GM21447 (cell line): ENCODE measurements around the gene IMPDH1.

Experiments used
- ATAC-seq: cut with Tn5 transposase; IDR thresholded peaks from one replicate; pipeline ENCODE4 v1.9.1; 2021; ENCODE audit not compliant: unreplicated experiment

IMPDH1 gene

GRCh38 chr7:128405471-128406313 is 4.1 kb downstream of the IMPDH1 start:
- no peak for ATAC-seq

DNA sequence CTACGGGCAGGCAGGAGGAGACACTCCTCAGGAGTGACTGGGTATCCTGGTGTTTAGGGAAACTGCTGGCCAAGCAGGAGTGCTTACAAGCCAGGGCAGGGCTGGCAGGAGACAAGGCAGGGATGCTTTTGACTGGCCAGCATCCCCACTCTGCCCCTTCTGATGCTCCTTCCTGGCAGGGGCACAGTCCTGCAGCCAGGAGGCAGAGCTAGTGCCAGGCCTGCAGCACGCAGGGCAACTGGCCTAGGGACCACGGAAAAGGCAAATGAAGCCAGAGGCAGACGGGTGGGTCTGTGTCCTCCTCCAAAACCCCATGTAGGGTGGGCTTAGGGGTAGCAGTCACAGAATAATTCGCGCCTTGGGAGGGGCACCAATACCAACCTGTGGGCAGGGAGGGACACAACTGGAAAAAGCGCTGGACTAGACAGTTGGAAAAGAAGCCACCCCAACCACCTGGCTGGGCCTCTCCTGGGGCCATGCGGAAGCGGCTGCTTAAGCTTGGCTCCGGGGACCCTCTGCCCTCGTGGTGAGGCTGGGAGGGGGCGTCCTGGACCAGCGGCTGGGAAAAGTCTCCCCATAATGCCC is 4.8 kb downstream of the IMPDH1 start:
- ATAC-seq: no peak

DNA sequence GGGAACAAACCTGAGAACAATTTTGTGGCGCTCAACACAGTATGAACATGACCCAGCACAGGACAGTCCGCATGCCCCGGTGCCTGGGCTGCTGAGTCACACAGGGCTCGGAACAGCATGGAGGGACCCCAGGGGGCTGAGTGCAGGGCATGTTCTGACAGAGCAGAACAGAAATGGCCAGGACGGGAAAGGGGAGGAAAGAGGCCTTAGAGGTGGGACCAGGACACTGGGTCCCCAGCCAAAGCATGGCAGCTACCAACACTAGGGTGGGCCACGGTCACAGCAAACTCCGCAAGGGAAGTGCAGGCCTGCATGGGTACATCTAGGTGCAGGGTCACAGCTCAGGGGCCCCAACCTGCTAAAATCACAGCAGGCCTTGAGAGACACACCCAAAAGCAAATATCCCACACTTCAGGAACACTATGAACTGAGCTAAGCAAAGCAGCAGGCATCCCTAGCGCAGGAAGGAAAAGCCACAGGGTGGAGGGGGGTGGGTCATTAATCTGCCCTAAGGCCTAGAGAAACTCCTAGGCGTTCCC is 5.6 kb downstream of the IMPDH1 start:
- no peak for ATAC-seq

GRCh38 chr7:128403676-128404075 is 6.1 kb downstream of the IMPDH1 start:
- no peak for ATAC-seq

- no peak for ATAC-seq
Observed at GRCh38 chr7:128402356-128402755, 7.4 kb downstream of the IMPDH1 start.

DNA sequence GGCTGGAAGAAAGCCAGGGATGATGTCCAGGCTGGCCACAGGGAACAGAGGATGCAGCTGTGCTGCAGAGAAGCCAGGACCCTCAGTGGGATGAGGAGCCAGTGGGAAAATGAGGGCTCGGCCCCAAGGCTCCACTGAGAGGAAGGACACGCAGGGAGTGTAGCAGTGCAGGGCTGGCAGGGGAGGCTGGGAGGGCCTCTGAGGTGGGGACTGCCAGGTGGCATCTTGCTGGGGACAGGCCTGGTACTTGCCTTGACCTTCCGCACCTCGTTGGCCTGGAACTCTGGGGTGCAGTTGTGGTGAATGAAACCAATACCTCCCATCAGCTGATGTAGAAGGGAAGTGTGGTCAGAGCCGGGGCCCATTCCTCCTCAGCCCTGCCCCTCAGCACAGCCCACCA is 9.2 kb downstream of the IMPDH1 start:
- no peak for ATAC-seq

- ATAC-seq: no peak
Observed at GRCh38 chr7:128399991-128400390, 9.8 kb downstream of the IMPDH1 start.

GRCh38 chr7:128398841-128399135 is 11.0 kb downstream of the IMPDH1 start:
- no peak for ATAC-seq

- no peak for ATAC-seq
Observed at GRCh38 chr7:128398016-128398840, 11.6 kb downstream of the IMPDH1 start.

- ATAC-seq: no peak
Observed at GRCh38 chr7:128396357-128396756, 13.4 kb downstream of the IMPDH1 start.

- ATAC-seq: no peak
Observed at GRCh38 chr7:128395748-128396147, 14.0 kb downstream of the IMPDH1 start.

GRCh38 chr7:128394904-128395496 is 14.8 kb downstream of the IMPDH1 start:
- no peak for ATAC-seq

DNA sequence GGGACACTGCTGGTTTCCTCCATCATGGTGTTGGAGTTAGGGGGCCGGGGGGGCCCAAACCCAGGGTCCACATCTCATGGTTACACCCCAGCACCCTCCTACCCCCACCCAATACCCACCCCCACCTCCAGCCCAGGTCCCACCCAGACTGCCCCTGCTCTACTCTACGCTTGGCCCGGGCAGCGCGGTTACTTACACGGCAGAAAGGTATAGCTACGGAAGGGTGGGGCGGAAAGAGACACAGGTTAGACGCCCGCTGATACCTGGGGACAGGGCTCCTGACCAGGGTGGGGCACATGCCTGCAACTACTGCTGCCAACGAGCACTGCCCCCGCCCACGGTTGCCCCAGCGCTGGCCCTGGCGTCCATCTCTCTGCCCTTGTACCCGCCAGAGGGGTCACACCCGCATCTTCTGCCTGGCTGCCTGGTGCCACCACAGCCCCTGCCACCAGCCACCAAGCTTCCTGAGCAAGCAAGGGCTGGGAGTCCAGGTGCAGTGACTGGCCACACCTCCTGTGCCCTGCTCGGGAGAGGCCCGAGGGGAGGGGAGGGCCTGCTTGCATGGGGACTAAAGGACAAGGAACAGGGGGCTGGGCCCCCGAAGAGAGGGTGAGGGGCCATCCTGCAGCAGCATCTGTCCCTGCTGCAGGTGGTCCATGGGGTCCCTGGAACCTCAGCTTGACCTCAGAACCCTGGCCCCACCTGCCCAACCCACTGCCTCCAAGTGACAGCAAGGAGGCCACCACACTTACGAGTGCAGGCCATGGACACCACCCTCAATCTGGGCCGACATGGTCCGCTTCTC is 16.1 kb downstream of the IMPDH1 start:
- ATAC-seq: no peak

DNA sequence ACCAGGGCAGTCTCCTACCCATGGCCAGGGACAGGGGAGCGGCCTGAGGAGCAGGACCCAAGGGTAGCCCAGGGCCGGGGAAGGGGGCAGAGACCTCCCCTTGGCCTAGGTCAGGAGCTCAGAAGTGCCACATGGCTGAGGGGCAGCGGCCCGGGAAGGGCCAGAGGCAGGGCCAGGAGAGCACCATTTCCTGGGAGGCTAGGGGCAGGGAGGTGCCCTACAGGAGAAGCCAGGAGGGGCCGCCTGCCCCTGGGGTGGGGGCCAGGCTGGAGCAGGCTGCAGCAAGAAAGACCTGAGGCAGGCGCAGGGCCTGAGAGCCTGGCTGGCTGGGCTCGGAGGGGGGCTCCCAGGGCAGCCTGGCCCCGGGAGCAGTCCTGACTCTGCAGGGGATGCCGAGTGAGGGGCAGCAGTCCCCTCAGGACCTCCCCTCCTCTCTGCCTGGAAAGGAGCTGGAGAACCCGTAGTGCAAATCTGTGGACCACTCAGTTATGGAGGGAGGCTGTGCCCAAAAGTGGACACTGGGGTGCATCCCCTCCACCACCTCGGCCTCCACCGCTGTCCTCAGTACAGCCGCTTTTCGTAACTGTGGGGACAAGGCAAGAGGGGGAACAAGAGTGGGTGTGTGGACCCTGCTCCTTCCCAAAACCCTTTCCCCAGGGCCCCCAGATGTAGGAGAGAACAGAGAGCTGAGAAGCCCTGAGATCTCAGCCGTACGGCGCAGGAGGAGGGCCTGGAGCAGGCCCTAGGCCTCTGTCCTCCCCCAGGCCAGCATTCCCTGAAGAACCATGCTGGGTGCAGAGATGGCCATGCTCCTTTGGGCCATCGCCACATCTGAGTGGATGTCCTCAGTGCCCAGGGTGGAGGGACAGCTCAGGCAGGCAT is 17.1 kb downstream of the IMPDH1 start:
- ATAC-seq: no peak

GRCh38 chr7:128391805-128392204 is 18.0 kb downstream of the IMPDH1 start:
- ATAC-seq: no peak

DNA sequence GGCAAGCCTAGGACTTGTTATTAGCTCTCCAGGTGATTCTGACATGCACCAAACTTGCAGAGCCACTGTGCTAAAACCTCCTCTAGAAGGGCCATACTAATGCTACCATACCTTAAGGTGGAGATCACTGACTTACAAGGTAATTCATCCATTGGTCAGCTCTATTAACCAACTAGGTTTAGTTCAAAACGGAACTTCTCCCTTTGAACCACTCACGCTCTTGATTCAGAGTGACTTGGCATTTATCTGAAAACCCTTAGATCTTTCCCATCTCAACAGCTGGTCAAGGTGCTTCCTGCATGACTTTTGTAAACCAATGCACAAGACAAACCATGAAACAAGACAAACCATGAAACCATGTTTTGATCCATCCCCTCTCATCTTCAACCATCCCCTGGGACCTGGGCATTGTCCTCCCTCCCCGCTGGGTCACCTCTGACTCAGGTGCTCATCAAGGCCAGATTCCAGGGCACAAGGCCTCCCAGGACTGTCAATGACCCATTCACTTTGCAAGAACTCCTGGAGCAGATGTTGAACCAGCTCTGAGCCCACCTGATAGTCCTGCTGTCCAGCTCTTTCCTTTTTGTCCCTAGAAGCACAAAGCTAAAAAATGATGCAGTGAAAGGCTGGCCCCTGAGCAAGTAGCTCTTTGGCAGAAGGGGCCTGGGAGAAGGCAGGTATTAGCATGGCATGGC is 18.8 kb downstream of the IMPDH1 start:
- ATAC-seq: no peak

GRCh38 chr7:128389618-128390329 is 20.0 kb downstream of the IMPDH1 start:
- ATAC-seq: no peak

DNA sequence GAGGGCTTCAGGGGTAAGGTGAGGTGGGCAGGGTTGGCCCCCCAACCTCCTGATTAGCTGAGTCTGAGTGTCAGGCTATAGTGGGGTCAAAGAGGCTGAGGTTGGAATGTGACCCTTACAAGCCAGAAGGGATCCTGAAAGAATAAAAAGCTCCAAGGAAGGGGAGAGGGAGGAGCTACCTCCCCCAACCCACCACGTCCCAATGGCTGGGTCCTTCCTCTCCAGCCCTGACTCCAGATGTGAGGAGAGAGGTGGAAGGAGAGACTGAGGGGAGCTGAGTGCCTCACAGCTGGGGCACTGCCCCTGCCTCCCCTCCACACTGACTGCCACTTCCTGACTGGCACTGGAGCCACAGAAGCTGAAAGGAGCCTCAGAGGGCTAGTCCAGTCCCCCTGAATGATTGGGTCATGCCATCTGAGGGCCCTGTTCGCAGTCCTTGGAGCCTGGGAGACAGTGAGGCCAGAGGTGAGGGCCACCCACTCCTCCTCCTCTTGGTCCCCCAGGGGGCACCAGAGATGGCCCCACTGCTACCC is 20.6 kb downstream of the IMPDH1 start:
- ATAC-seq: no peak
